Measurements from ENCODE around the gene MYO6.

The MYO6 gene

DNA sequence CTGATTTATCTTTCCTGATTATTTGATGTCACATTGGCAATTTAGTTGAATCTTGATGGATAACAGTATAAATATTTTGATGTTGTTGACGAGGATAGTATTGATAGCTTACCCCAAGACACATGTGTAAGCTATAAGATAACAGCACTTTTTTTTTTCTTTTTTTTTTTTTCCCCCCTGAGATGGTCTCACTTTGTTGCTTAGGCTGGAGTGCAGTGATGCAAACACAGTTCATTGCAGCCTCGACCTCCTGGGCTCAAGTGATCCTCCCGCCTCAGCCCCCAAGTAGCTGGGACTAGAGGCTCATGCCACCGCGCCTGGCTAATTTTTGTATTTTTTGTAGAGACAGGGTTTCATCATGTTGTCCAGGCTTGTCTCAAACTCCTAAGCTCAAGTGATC is 21.8 kb downstream of the MYO6 start:
- DNase-seq: no peak

DNA sequence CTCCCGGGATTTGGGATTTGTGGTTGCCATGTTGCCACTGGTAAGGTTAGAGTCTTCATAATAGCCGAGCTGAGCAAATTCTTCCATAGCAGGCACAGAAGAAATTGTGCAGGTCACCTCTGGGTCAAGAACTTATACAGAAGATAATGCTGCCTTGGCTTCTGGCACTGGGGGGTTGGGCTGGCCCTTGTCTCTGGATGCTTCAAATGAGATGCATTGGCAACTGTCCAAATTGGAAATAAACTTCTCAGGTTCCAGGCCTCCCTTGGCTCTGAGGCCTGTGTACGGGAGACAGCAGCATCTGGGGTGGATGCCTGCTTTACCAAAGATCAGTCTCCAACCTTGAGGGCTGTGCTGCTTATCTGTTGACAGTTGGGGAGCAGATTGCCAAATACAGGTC is 26.2 kb downstream of the MYO6 start:
- no peak for DNase-seq

DNA sequence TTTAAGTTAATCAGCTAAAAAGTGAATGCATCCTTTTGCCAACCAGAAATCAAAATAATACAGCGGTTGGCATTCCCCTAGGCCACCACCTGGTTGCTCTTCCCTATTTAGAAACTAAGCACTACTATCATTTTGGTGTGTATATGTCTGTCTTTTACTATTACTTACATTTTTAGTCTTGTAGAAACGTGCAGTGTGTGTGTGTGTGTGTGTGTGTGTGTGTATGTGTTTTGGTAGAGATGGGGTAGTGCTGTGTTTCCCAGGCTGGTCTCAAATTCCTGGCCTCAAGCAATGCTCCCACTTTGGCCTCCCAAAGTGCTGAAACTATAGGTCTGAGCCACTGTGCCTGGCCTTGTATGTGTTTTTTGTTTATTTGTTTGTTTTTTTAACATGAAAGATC is 27.4 kb downstream of the MYO6 start:
- DNase-seq: no peak

DNA sequence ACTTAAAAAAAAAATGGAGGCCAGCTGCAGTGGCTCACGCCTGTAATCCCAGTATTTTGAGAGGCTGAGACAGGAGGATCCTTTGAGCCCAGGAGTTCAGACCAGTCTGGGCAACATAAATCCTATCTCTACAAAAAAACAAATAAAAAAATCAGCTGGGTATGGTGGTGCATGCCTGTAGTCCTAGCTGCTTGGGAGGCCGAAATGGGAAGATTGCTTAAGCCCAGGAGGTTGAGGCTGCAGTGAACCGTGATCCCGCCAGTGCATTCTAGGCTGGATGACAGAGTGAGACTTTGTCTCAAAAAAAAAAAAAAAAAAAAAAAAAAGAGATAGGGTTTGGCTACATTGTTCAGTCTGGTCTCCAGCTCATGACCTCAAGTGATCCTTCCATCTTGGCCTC is 29.7 kb downstream of the MYO6 start:
- no peak for DNase-seq

DNA sequence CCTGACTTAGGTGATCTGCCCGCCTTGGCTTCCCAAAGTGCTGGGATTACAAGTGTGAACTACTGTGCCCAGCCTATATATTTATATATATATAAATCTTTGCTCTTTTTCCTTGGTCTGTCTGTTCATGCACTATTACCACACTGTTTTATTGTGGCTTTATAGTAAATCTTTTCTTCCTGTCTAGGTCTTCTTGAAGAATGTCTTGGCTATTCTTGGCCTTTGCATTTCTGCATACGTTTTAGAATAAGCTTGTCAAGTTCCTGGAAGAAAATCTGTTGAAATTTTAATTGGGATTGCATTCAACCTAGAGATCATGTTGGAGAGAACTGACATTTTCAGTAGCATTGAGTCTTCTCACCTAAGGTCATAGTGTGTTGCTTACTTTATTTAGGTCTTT is 37.1 kb downstream of the MYO6 start:
- no peak for DNase-seq

DNA sequence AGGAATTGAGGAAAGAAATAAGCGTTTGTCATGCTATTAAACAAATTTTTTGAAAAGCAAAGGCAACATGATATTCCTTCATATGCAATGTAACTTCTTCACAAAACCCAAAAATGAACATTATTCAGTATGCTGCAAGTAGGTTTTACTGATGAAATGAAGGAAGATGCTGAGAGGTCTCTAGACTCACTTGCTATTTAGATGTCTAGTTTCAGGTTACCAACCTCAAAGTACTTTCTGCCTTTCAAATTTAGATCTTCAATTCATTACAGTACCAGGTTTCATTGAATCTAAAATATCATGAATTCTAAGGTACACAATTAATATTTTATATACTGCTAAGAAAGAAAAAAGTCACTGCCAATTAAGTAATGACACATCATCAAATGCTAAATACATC is 39.9 kb downstream of the MYO6 start:
- DNase-seq: no peak

DNA sequence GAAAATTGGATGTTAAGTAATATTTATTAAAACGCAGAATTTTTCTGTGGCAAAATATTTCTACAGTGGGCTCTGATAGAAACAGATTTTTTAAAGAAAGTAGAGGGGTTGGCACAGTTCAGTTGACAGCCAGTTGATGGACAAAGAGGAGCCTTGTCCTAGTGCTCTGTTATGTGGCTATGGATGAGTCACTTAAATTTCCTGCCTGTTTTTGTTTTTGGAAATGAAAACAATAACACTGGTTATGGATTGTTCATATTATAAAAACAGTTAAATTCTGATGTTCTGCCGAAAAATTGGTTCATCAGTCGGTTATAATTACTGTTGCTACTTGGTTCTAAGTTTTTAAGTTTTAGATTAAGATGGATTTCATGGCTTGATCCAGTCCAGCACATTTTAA is 42.8 kb downstream of the MYO6 start:
- DNase-seq: no peak

DNA sequence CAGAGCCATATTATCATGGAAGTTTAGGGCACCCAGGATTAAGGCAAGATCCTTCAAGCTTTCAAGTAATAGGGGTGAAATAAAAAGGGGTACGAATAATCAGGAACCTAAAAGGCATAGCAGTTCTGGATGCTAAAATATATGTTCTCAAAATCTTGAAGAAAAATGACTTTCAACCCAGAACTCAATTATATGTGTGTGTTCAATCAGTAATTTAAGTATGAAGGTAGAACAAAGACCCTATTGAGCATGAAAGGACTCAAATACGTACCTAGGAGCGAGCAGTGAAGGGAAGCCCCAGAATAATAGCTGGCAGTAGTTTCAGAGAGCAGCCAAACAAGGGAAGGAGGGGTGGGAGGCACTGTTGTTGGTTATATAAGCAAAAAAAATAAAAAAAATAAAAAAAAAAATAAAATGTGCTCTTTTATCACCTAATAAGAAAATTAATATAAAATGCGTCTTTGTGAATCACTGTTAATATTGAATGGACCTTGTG is 45.4 kb downstream of the MYO6 start:
- DNase-seq: no peak

DNA sequence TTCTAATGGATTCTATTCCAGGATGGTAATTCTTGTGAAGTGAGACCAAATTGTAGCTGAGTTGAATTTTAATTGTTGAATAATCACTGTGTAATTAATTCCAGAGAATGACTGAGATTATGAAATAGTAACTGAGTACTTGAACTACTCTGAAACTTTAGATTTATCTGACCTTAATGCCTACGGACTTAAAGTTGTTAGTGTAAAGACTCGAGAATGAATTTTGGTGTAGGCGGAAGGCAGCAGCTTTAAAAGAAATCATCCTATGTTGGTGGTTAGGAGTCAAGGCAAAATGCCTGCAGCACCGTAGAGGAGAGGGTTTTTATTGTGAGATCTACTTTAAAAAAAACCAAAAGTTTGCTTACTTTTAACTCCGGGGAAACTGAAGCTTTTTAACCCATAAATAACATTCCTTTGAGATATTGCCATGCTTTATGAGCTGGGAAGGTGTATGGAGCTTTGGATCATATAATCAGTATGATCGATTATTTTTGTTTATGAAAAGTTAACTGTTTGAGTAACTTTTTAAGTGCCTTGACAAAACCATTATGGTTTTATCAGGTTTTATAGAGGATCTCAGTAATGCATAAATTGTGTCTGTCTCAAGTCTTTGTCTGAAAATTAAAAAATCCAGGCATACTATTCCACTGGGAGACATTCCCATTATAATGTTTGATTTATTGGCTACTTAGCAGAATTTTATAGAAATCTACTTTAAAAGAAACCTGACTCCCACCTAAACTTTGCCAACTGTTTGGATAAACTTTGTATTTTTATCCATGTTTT is 46.1 kb downstream of the MYO6 start:
- DNase-seq: no peak

DNA sequence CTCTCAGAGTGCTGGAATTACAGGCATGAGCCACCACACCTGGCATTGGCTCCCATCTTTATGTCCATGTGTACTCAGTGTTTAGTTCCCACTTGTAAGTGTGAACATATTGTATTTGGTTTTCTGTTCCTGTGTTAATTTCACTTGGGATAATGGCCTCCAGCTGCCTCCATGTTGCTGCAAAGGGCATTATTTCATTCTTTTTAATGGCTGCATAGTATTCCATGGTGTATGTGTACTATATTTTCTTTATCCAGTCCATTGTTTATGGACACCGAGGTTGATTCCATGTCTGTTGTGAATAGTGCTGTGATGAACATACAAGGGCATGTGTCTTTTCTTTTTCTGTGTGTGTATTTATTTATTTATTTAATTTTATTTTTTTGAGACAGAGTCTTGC is 47.7 kb downstream of the MYO6 start:
- DNase-seq: no peak

DNA sequence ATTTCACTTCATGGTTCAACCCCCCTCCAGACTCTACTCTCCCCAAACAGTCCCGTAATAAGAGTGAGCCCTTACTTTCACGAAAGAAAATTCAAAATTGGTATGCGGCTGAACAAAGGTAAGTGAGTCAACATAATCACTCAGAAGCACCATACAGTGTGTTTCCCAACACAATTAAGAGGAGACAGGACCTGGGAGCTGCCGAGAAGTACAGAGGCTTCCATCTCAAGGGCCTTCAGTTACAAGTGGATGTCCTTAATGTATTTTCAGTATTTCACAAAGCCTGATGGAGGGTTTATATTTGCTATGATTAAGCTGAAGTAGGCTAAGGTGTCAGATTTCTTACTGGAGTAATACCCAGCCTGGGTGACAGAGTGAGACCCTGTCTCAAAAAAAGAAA is 51.1 kb downstream of the MYO6 start:
- DNase-seq: no peak

DNA sequence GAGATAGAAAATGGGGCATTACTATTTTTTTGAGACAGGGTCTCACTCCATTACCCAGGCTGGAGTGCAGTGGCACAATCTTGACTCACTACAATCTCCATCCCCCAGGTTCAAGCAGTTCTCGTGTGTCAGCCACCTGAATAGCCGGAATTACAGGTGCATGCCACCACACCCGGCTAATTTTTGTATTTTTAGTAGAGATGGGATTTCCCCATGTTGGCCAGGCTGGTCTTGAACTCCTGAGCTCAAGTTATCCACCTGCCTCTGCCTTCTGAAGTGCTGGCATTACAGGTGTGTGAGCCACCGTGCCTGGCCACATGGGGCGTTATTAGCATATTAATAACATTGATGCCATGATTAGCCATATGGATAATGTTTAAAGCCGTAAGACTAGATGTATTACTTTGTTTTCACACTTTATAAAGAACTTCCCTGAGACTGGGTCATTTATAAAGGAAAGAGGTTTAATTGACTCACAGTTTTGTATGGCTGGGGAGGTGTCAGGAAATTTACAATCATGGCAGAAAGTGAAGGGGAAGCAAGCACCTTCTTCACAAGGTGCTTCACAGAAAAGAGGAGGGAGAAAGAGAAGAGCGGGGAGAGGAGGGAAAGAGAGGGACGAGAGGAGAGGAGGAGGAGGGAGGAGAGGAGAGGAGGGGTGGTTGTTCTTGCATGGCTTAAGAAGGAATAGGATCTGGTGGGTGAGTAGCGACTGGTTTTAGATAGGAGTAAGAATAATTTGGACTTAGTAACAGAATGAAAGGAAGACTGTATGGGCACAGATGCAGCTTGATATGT is 51.9 kb downstream of the MYO6 start:
- DNase-seq: no peak

DNA sequence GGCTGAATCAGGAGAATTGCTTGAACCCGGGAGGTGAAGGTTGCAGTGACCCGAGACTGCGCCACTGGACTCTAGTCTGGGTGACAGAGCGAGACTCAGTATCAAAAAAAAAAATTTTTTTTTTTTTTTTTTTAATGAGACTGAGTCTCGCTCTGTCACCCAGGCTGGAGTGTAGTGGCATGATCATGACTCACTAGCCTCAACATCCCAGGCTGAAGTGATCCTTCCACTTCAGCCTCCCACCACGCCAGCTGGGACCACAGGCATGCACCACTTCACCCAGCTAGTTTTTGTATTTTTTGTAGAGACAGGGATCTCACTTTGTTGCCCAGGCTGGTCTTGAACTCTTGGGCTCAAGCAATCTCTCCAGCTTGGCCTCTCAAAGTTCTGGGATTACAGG is 53.3 kb downstream of the MYO6 start:
- DNase-seq: no peak

DNA sequence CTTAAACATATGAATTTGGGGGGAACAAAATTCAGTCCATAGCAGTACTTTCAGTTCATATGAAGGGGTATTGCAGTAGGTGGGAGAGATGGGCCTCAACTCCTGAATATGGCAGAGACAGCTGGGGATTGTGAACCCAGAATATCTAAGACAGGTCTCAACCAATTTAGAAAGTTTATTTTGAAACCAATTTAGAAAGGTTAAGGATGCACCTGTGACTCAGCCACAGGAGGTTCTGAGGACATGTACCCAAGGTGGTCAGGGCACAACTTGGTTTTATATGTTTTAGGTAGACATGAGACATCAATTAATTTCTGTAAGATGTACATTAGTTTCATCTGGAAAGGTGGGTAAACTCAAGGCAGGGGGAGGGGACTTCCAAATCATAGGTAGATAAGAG is 59.5 kb downstream of the MYO6 start:
- no peak for DNase-seq

DNA sequence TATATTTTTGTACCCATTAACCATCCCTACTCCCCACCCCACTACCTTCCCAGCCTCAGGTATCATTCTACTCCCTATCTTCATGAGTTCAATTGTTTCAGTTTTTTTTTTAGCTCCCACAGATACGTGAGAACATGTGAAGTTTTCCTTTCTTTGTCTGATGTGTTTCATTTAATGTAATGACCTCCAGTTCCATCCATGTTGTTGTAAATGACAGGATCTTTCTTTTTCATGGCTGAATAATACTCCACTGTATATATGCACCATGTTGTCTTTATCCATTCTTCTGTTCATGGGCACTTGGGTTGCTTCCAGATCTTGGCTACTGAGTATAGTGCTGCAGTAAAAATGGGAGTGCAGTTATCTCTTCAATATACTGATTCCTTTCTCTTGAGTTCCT is 63.5 kb downstream of the MYO6 start:
- no peak for DNase-seq

DNA sequence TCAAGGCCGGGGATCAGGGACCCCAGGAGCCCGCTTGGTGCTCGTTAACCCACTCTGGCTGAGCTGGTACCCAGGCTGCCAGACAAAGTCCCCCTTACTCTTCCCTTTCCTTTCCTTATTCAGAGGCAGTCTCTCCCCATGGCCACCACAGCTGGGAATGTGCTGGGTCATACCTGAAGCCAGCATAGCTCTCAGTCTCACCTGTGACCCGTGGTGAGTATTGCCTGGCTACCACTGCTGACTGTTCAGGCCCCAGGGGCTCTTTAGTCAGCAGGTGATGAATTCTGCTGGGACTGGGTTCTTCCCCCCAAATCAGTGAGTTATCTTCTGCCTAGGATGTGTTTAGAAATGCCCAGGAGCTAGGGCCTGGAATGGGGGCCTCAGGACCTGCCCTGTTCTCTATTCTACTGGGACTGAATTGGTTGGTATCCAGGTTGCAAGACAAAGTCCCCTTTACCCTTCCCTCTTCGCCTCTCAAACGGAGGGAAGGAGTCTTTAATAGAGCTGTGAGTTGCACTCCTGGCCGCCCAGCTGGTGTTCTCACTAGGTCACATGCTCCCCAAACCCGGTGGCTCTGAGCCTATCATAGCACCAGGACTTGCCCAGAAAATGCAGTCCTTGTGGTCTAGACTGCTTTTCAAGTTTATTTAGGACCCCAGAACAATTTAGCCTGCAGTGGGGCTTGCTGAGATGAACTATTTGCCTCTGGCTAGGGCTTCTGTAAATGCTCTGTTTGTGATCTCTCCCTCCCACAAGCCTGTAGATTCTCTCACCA is 64.6 kb downstream of the MYO6 start:
- DNase-seq: no peak

DNA sequence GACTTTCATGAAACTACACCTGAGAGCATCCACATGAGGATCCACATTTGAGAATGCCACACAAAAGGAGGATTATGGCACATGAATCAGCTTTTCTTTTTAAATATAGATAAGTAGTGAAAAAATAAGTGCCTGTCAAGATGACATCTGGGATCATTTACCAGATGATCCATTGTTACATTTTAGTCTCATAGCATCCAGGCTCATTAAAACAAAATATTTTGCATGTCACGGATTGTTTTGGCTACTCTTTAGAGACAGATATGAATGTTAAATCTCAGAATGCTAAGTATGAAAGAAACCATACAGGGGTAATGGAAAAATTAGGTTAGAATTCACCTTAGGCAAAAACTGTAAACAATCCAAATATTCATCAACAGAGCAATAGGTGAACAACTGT is 66.7 kb downstream of the MYO6 start:
- DNase-seq: no peak

DNA sequence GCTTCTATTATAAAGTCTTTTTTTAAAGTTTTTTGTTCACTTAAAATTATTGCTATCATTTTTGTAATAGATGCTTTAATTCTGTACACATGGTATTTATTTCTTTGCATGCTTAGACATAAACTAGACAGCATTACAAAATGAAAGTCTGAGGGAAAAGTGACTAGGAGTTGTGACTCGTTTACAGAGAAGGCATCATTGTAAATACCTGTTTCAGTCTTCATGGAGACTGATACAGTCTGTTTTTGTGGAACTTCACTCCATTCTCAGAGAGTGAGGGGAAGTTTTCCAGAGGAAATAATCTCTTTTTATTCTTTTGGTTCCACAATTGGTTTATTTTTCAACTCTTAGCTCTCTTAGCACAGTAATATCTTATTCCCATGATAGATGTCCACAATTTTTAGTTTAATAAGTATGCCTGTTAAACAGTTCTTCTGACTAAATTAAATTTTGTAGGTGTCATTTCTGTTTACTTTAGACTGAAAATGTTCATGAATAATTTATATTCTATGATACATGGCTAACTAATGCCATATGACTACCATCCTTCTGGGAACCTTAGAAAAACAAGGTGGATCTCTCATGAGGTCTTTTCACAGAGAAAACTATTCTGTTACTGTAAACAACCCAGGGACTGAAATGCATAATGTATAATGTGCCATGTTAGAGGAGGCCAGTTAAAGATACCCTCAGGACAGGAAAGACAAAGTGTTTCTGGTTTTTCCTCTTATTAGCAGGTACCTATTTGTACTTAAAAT is 69.2 kb downstream of the MYO6 start:
- DNase-seq: no peak

DNA sequence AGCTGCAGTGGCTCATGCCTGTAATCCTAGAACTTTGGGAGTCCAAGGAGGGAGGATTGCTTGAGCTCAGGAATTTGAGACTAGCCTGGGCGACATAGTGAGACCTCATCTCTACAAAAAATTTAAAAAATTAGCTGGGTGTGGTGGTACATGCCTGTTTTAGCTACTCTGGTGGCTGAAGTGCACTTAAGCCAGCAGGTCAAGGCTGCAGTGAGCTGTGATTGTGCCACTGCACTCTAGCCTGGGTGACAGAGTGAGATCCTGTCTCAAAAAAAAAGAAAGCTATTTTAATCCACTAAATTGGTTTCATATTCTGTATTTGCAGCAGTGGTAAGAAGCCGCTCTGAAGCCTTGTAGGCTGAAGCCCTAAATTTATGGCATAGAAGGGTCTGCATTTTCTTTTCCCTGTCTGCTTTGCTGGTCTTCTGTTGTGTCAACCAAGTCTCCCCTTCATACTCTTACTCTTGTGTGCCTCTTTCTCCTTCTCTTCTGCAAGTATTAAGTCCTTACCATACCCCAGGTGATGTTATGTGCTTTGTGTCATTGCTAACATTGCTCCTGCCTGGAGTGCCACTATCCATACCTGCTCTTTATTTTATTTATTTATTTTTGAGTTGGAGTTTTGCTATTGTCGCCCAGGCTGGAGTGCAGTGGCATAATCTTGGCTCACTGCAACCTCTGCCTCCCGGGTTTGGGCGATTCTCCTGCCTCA is 70.9 kb downstream of the MYO6 start:
- DNase-seq: no peak

DNA sequence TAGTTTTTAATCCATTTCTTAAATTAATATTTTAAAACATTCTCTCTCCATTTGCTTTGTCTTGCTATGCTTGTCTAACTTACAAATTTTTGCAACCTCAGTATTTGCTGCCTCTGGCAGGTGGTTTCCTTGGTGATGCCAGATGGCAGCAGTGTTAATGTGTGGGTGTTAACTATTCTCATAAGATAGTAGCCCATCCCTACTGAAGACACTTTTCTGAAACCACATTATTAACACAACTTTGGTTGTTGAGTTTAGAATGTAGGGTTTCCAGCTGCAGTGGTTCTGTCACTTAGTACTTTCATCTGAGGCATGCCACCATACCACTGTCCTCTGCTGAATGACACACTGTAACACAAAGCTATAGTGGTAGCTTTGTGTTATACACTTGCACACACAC is 75.1 kb downstream of the MYO6 start:
- no peak for DNase-seq

DNA sequence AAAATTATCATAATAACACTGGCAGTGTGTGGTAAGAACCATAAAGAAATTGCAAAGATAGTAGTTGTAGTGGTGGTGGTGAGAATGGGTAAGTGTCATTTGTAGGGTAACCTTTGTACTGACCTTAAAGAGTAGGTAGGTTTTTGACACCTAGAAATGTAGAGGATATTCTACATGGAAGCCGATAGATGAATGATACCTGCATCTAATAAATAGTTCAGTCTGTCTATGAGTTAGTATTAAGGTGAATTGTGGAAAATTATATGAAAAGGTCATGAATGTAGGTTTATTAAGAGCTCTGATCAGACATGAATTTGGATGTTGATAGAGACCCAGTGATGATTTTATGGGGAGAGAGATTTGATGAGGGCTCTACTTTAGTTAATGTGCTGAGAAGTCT is 78.1 kb downstream of the MYO6 start:
- DNase-seq: no peak
